Measurements from ENCODE around the gene NSUN7.

DNA sequence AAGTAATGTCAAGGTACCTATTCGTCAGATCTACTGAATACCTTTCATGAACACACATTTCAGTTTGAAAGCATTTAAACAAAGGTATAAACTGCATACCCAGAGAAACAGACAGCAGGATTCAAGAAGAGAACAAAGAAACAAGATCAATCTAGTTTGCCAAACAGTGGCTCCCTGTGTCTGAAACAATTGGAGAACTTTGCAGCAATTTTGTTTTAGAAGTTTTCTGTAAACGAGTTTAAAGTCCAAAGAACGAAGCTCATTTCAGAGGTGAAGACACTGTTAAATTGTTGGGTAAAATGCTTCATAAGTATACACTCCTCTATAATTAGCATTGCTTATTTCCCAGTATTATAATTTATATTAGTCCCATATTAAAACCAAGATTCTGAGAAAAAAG, 21.4 kb upstream of the NSUN7 start:
- TF ChIP-seq, protein P1, sequence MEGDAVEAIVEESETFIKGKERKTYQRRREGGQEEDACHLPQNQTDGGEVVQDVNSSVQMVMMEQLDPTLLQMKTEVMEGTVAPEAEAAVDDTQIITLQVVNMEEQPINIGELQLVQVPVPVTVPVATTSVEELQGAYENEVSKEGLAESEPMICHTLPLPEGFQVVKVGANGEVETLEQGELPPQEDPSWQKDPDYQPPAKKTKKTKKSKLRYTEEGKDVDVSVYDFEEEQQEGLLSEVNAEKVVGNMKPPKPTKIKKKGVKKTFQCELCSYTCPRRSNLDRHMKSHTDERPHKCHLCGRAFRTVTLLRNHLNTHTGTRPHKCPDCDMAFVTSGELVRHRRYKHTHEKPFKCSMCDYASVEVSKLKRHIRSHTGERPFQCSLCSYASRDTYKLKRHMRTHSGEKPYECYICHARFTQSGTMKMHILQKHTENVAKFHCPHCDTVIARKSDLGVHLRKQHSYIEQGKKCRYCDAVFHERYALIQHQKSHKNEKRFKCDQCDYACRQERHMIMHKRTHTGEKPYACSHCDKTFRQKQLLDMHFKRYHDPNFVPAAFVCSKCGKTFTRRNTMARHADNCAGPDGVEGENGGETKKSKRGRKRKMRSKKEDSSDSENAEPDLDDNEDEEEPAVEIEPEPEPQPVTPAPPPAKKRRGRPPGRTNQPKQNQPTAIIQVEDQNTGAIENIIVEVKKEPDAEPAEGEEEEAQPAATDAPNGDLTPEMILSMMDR (conservative IDR thresholded peaks at IDR 0.05; ENCODE audit: low read depth, low read length): no peak
- TF ChIP-seq EZH2 (IDR thresholded peaks at IDR 0.05; ENCODE audit: low read length, unreplicated experiment) (no peak), EZH2phosphoT487 (IDR thresholded peaks at IDR 0.05; ENCODE audit: borderline replicate concordance, low read length) (no peak)

Data from PC-3 (cell line).